Testis (tissue), 3 donors: ENCODE results near the gene DCT. TPM values are rescaled to one million over a fixed set of nuclear protein-coding genes. Genes with fewer than 3 reads are reported as not detected.

Experiments used
- DNase-seq: peaks from one replicate; pipeline ENCODE4 v3.0.0-alpha.2; 2019
- H3K27ac ChIP-seq, 2 donors: fragments of 200-600 bp; sonication (generic); one replicate each; pipeline ENCODE4 v1.5.1; 2019
- H3K27me3 ChIP-seq: fragments of 200-600 bp; sonication (generic); one replicate; pipeline ENCODE4 v1.5.1; 2019
- H3K36me3 ChIP-seq: fragments of 200-600 bp; sonication (generic); one replicate; pipeline ENCODE4 v1.5.1; 2017; ENCODE audit warnings: low read depth; ENCODE audit errors: missing control alignments
- H3K4me1 ChIP-seq: fragments of 200-600 bp; sonication (generic); one replicate; pipeline ENCODE4 v1.5.1; 2019
- H3K4me3 ChIP-seq, 2 donors: fragments of 200-600 bp; sonication (generic); one replicate each; pipeline ENCODE4 v1.5.1; 2017 to 2019
- H3K9me3 ChIP-seq: fragments of 200-600 bp; sonication (generic); one replicate; pipeline ENCODE4 v1.5.1; 2017
- POLR2A ChIP-seq: fragments of 450-650 bp; IDR thresholded peaks from one replicate; pipeline ENCODE4 v1.6.1; 2017; ENCODE audit warnings: antibody characterized with exemption, mild to moderate bottlenecking, moderate library complexity
- WGBS, 2 donors: methylation state at CpG; one replicate each; pipeline ENCODE4 v1.1.5; 2018; 5-methylcytosine and 5-hydroxymethylcytosine counted together
- intact Hi-C: fragments of 100-400 bp; cut with DNase I; formaldehyde crosslinking; loops from one replicate; pipeline ENCODE4 v1.15.1; 2023; ENCODE audit warnings: low total_unique reads
- polyA plus RNA-seq: library from polyadenylated mRNA; stranded (reverse); fragments of 350-450 nt; fragmentation: Illumina TruSeq; extraction: RNeasy Lipid Tissue Mini Kit (QIAGEN cat#74804); gene quantifications from one replicate; pipeline ENCODE4 v1.2.3, GENCODE V29; 2014; ENCODE audit warnings: low read depth, low replicate concordance; ENCODE audit not compliant: insufficient read depth
- total RNA-seq, 2 donors: library from RNA; depleted of rRNA; stranded (reverse); fragments of >200 nt; gene quantifications; one replicate each; pipeline ENCODE4 v1.2.3, GENCODE V29; 2016
- TF ChIP-seq, protein P1 (sequence below), 3 experiments: fragments of 450-650 bp in 2 of 3; fragments of 200-600 bp in 1 of 3; sonication (generic) in 1 of 3; IDR thresholded peaks; one replicate each; pipeline ENCODE4 v1.5.1; 2016 to 2019; ENCODE audit warnings: antibody characterized with exemption in 3 of 3, mild to moderate bottlenecking in 2 of 3, moderate library complexity in 1 of 3

Gene DCT
- total and polyA plus RNA-seq, 3 donors from 2014 or later: 2.1 to 2.9 (median 2.7) TPM

DNA sequence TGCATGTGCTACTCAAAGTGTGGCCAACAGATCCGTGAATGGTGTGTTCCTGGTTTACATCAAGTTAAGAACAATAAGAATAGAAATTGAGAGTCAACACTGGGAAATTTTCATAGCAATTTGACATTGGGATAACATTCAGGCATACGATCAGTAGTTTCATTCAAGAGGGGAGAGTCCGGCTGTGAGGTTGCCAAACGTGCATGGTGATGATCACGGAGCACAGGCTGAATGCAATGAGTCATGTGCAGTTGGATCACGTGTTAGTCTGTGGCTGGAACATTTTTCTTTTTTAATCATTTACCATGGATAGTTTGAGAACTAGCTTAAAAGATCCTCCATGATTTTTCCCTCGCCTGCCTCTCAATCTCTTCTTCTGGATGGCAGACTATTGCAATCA, 2.5 kb upstream of the DCT start:
- H3K36me3 ChIP-seq: no peaks in the 10 kb centered on the region
- no peaks in the 10 kb centered on the region for H3K4me1 ChIP-seq
- TF ChIP-seq, protein P1, sequence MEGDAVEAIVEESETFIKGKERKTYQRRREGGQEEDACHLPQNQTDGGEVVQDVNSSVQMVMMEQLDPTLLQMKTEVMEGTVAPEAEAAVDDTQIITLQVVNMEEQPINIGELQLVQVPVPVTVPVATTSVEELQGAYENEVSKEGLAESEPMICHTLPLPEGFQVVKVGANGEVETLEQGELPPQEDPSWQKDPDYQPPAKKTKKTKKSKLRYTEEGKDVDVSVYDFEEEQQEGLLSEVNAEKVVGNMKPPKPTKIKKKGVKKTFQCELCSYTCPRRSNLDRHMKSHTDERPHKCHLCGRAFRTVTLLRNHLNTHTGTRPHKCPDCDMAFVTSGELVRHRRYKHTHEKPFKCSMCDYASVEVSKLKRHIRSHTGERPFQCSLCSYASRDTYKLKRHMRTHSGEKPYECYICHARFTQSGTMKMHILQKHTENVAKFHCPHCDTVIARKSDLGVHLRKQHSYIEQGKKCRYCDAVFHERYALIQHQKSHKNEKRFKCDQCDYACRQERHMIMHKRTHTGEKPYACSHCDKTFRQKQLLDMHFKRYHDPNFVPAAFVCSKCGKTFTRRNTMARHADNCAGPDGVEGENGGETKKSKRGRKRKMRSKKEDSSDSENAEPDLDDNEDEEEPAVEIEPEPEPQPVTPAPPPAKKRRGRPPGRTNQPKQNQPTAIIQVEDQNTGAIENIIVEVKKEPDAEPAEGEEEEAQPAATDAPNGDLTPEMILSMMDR (IDR thresholded peaks at IDR 0.05): no peak
- TF ChIP-seq POLR2A: no peak
- DNase-seq: no peak
- H3K9me3 ChIP-seq: no peaks in the 10 kb centered on the region
- no peak overlapping the region for H3K27ac ChIP-seq
- no peaks in the 10 kb centered on the region for H3K27me3 ChIP-seq
- WGBS, 2 donors: 74 to 78% methylated on average over 7 of the region's 7 CpGs
- H3K4me3 ChIP-seq: no peak overlapping the region
- intact Hi-C loops: no loop called here

DNA sequence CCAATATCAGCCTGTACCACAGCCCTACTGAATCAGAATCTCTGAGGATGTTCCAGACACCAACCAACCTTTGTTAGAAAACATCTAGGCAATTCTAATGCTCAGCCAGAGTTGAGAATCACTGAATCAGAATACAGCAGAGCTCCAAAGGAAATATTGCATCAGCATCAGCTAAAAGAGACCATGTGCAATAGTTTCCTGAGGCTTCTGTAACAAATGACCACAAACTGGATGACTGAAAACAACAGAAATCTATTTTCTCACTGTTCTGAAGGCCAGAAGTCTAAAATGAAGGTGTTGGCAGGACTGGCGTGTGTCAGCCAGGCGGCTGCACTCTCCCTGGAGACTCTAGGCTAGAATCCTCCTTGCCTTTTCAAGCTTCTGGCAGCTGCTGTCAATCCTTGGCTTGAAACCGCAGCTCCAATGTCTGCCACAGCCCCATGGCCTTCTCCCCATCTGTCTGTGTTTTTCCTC, 1.2 kb upstream of the DCT start:
- TF ChIP-seq, protein P1 (IDR thresholded peaks at IDR 0.05): no peak
- no peak for TF ChIP-seq POLR2A
- intact Hi-C loops: no loop called here
- Histone ChIP-seq H3K27ac (no peak overlapping the region), H3K4me3 (no peak overlapping the region), H3K9me3 (no peaks in the 10 kb centered on the region), H3K36me3 (no peaks in the 10 kb centered on the region), H3K27me3 (no peaks in the 10 kb centered on the region), H3K4me1 (no peaks in the 10 kb centered on the region)
- no peak for DNase-seq
- 82 to 87% methylated on average over 3 of the region's 3 CpGs for WGBS, 2 donors

GRCh38 chr13:94478913-94479312, 569 bp downstream of the DCT start:
- H3K27me3 ChIP-seq: no peaks in the 10 kb centered on the region
- no peak for TF ChIP-seq POLR2A
- TF ChIP-seq, protein P1 (IDR thresholded peaks at IDR 0.05): no peak
- 68 to 76% methylated on average over 11 of the region's 11 CpGs for WGBS, 2 donors

DNA sequence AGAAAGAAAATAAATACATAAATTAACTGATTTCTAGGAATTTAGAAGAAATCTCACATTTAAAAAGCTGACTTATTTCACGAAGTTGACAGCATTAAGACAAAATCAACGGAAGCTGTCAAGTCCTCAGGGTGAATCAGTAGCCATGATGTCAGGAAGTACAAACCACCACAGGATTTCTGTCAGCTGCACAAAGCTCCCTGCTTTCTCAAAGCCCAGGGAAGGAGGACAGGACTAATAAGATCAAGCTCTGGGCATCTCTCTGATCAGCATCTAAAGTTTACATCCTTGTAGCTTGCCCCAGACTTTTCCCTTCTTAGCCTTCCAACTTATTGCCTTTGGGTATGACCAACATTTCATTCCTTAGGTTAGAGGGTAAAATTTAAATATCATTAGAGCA, 9.4 kb downstream of the DCT start:
- TF ChIP-seq, protein P1 (IDR thresholded peaks at IDR 0.05): no peak
- no peak for TF ChIP-seq POLR2A
- no peaks in the 10 kb centered on the region for H3K9me3 ChIP-seq
- intact Hi-C loops: no loop called here
- WGBS, 2 donors: 88 to 96% methylated on average over 2 of the region's 2 CpGs
- no peak overlapping the region for H3K27ac ChIP-seq
- no peak overlapping the region for H3K4me3 ChIP-seq
- no peaks in the 10 kb centered on the region for H3K27me3 ChIP-seq
- no peaks in the 10 kb centered on the region for H3K36me3 ChIP-seq
- DNase-seq: no peak
- H3K4me1 ChIP-seq: no peaks in the 10 kb centered on the region

More at GRCh38 chr13:94478913-94479312, 569 bp downstream of the DCT start:
- no peak overlapping the region for H3K27ac ChIP-seq
- no peaks in the 10 kb centered on the region for H3K36me3 ChIP-seq
- H3K9me3 ChIP-seq: no peaks in the 10 kb centered on the region
- H3K4me3 ChIP-seq: no peak overlapping the region
- H3K4me1 ChIP-seq: no peaks in the 10 kb centered on the region
- intact Hi-C loops: no loop called here
- DNase-seq: no peak

GRCh38 chr13:94464771-94465170, 14.7 kb downstream of the DCT start:
- H3K9me3 ChIP-seq: no peaks in the 10 kb centered on the region
- no peaks in the 10 kb centered on the region for H3K27me3 ChIP-seq
- H3K4me1 ChIP-seq: no peaks in the 10 kb centered on the region
- intact Hi-C loops: no loop called here
- no peaks in the 10 kb centered on the region for H3K36me3 ChIP-seq
- H3K27ac ChIP-seq: no peak overlapping the region
- no peak for DNase-seq
- TF ChIP-seq, protein P1 (IDR thresholded peaks at IDR 0.05): no peak
- no peak for TF ChIP-seq POLR2A
- 78 to 91% methylated on average over 1 of the region's 1 CpG for WGBS, 2 donors
- no peak overlapping the region for H3K4me3 ChIP-seq
